RWPE1 (cell line): ENCODE results near the gene CDADC1.

Source experiments
- CTCF ChIA-PET: fragments of 350-600 bp; sonication (Branson Sonifier 250); formaldehyde crosslinking; extraction: SDS; loops from one replicate; lab custom pipeline; 2021; lab: Yijun Ruan, JAX
- POLR2A ChIA-PET: fragments of 400-600 bp; formaldehyde crosslinking; extraction: SDS; loops from one replicate; lab custom pipeline; 2020; ENCODE audit warnings: antibody characterized with exemption; ENCODE audit not compliant: low non-redundant PET; lab: Yijun Ruan, JAX
- DNase-seq: peaks from one replicate; pipeline ENCODE4 v3.0.0; 2012; ENCODE audit warnings: low spot score
- H3K27ac ChIP-seq: fragments of 450-650 bp; 2 replicates; pipeline ENCODE4 v1.5.1; 2017
- TF ChIP-seq, protein P1 (sequence below): fragments of 450-650 bp; conservative IDR thresholded peaks from 2 replicates; pipeline ENCODE4 v1.5.1; 2017; ENCODE audit warnings: low read depth, mild to moderate bottlenecking

The CDADC1 gene

DNA sequence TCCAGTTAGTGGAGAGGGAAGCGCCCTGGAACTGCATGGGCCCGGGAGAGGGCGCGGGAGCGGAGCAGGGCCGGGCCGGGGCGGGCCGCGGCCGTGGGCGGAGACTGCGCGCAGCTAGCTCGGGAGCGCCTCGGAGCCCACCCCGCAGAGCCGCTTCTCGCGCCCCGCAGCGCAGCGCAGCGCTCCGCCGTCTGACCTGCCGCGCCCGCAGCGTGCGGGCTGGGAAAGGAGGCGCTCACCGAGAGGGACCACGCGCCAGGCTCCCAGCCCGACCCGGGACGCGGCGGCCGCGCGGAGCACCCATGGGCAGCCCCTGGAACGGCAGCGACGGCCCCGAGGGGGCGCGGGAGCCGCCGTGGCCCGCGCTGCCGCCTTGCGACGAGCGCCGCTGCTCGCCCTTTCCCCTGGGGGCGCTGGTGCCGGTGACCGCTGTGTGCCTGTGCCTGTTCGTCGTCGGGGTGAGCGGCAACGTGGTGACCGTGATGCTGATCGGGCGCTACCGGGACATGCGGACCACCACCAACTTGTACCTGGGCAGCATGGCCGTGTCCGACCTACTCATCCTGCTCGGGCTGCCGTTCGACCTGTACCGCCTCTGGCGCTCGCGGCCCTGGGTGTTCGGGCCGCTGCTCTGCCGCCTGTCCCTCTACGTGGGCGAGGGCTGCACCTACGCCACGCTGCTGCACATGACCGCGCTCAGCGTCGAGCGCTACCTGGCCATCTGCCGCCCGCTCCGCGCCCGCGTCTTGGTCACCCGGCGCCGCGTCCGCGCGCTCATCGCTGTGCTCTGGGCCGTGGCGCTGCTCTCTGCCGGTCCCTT lies 27.5 kb upstream of the CDADC1 start, which contains the start of gene MLNR:
TSS of gene MLNR (plus strand) at position 303 of the 820 bp plus-strand sequence. CDS start at position 303, 0 bp downstream.
- no peak within 1 kb of the TSS for H3K27ac ChIP-seq
- CTCF ChIA-PET, result no interaction called here
- no peak for DNase-seq

DNA sequence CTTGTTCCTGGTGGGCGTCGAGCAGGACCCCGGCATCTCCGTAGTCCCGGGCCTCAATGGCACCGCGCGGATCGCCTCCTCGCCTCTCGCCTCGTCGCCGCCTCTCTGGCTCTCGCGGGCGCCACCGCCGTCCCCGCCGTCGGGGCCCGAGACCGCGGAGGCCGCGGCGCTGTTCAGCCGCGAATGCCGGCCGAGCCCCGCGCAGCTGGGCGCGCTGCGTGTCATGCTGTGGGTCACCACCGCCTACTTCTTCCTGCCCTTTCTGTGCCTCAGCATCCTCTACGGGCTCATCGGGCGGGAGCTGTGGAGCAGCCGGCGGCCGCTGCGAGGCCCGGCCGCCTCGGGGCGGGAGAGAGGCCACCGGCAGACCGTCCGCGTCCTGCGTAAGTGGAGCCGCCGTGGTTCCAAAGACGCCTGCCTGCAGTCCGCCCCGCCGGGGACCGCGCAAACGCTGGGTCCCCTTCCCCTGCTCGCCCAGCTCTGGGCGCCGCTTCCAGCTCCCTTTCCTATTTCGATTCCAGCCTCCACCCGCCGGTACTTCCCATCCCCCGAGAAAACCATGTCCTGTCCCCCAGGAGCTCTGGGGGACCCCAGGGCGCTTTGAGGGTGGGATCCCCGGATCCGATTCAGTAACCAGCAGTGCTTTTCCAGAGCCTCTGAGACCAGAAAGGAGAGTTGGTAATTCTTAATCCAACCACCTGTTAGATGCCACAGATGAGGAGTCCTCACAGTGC lies 26.7 kb upstream of the CDADC1 start:
- no peak for DNase-seq
- CTCF ChIA-PET, result no interaction called here
- POLR2A ChIA-PET, result no interaction called here
- TF ChIP-seq, protein P1, sequence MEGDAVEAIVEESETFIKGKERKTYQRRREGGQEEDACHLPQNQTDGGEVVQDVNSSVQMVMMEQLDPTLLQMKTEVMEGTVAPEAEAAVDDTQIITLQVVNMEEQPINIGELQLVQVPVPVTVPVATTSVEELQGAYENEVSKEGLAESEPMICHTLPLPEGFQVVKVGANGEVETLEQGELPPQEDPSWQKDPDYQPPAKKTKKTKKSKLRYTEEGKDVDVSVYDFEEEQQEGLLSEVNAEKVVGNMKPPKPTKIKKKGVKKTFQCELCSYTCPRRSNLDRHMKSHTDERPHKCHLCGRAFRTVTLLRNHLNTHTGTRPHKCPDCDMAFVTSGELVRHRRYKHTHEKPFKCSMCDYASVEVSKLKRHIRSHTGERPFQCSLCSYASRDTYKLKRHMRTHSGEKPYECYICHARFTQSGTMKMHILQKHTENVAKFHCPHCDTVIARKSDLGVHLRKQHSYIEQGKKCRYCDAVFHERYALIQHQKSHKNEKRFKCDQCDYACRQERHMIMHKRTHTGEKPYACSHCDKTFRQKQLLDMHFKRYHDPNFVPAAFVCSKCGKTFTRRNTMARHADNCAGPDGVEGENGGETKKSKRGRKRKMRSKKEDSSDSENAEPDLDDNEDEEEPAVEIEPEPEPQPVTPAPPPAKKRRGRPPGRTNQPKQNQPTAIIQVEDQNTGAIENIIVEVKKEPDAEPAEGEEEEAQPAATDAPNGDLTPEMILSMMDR, result no peak
- no peak overlapping the region for H3K27ac ChIP-seq

More for the DNA sequence above, 27.5 kb upstream of the CDADC1 start, which contains the start of gene MLNR:
- POLR2A ChIA-PET, result no interaction called here
- TF ChIP-seq, protein P1, result no peak

DNA sequence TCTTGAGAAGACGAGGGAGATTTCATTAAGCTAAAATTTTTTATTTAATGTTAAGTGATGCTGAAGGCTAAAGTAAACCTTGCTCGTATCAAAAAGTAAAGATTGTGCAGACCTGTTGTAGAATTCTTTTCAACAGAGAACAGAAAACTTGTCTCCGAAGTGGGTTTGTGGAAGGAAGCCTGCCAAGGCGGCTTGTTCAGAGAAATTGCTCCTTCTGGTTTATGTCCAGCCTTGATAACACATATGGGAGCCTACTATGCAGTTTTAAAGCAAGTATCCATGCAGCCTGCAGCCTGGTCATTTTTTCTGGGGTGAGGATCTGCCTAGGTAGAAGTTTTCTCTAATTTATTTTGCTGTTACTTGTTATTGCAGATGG lies 26.1 kb upstream of the CDADC1 start:
- TF ChIP-seq, protein P1, result no peak
- no peak overlapping the region for H3K27ac ChIP-seq
- DNase-seq, result no peak
- POLR2A ChIA-PET, result no interaction called here
- CTCF ChIA-PET, result no interaction called here

DNA sequence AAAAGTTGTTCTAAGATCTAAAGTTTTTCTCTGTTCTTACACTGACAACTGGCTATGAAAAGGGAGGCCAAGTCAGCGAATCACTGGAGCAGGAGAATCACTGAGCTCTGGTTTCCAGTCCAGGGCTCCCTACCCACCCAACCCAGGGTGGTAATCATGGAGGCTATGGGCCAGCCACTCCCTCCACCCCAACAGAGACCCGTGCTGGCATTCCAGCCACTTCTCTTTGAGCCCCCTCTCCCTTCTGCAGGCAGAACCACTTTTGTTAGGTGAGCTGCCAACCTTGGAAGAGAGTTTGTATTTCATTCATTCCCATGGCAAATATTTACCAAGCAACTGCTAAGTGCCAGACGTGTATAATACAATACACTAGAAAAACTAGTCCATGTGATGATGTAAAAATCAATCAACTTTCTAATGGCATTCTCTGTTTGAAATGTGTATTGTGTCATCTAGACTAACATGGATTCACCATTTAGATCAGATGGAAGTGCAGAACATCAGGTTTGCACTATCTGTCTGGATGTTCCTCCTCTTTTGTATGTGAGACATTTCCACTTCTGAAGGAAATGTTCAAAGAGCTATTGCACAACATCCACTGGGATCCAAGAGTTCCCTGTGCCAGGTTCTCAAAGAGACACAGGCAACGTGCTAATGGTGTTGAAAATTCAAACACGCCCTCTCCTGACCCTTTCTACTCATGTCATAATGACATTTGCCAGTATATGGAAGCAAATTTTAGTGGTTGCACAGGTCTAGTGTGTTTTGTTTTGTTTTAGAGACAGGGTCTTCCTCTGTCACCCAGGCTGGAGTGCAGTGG lies 22.3 kb upstream of the CDADC1 start:
- H3K27ac ChIP-seq, result no peak overlapping the region
- TF ChIP-seq, protein P1, result no peak
- CTCF ChIA-PET, result no interaction called here
- DNase-seq, result no peak
- POLR2A ChIA-PET, result no interaction called here

DNA sequence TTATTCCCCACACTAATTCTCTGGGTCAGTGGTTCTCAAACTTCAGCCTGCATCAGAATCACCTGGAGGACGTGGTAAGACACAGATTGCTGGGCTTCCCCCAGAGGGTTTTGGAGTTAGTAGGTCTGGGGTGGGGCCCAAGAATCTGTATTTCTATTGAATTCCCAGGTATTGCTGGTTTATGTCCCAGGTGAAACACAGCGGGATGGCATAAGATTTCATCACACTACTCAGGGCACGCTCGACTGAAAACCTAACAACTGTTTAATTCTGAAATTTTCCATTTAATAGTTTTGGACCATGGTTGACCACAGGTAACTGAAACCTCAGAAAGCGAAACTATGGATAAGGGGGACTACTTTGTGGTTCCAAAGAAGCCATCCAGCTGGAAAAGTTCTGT lies 21.1 kb upstream of the CDADC1 start:
- TF ChIP-seq, protein P1, result no peak
- CTCF ChIA-PET, result no interaction called here
- H3K27ac ChIP-seq, result no peak overlapping the region
- POLR2A ChIA-PET, result no interaction called here
- no peak for DNase-seq

DNA sequence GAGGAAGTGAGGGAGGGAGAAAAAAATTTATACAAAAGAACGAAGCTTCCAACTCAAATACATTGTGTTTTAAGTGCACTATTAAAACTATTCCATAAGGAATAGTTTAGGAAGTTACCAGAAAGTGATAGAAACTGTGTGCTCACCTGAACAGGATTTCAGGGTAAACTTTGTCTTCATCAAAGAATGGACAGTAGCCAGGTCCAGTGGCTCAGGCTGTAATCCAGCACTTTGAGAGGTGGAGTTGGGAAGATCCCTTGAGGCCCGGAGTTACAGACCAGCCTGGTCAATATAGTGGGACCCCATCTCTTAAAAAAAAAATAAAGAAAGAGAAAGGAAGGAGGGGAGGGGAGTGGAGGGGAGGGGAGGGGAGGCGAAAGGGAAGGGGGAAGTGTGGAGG lies 13.0 kb upstream of the CDADC1 start:
- TF ChIP-seq, protein P1, result no peak
- CTCF ChIA-PET, result no interaction called here
- no peak overlapping the region for H3K27ac ChIP-seq
- POLR2A ChIA-PET, result no interaction called here
- DNase-seq, result no peak
